Tibial artery (tissue), 4 donors: ENCODE data around the gene ETDB.
"Not testable (repeated sequence)": the region's sequence is repeated elsewhere in the genome, so short reads cannot be mapped to it uniquely, and the experiment has no call there.

ENCODE experiments used
- DNase-seq, 2 donors: peaks; one replicate each; pipeline ENCODE4 v3.0.0-alpha.2; 2019
- H3K27ac ChIP-seq, 2 donors: fragments of 200-600 bp; sonication (generic) in 1 of 2; 1 replicate in 1 of 2; 2 replicates in 1 of 2; pipeline ENCODE4 v1.5.1; 2018 to 2019; ENCODE audit warnings: mild to moderate bottlenecking in 1 of 2
- H3K27me3 ChIP-seq, 2 donors: fragments of 200-600 bp; sonication (generic) in 1 of 2; one replicate each; pipeline versions ENCODE4 v1.5.1 to v1.6.0; 2016 to 2019
- H3K36me3 ChIP-seq, 3 donors: fragments of 200-600 bp; sonication (generic) in 2 of 3; one replicate each; pipeline ENCODE4 v1.5.1; 2016 to 2019; ENCODE audit warnings: mild to moderate bottlenecking in 2 of 3
- H3K4me1 ChIP-seq, 4 donors: fragments of 200-600 bp; sonication (generic) in 2 of 4; 1 replicate in 3 of 4; 2 replicates in 1 of 4; pipeline ENCODE4 v1.5.1; 2016 to 2019
- H3K4me3 ChIP-seq, 2 donors: fragments of 200-600 bp; sonication (generic) in 1 of 2; 1 replicate in 1 of 2; 2 replicates in 1 of 2; pipeline ENCODE4 v1.5.1; 2018 to 2019; ENCODE audit warnings: mild to moderate bottlenecking in 2 of 2
- H3K9me3 ChIP-seq, 3 donors: fragments of 200-600 bp; sonication (generic) in 1 of 3; one replicate each; pipeline ENCODE4 v1.5.1; 2016 to 2019
- intact Hi-C: fragments of 100-400 bp; cut with DNase I; formaldehyde crosslinking; loops from one replicate; pipeline ENCODE4 v1.15.0; 2023; ENCODE audit warnings: low total_unique reads
- TF ChIP-seq, protein P1 (sequence below), 2 experiments: fragments of 200-600 bp in 1 of 2; fragments of 450-650 bp in 1 of 2; IDR thresholded peaks; one replicate each; pipeline ENCODE4 v1.5.1; 2017 to 2019; ENCODE audit warnings: antibody characterized with exemption in 2 of 2, mild to moderate bottlenecking in 1 of 2, moderate library complexity in 1 of 2

The ETDB gene

DNA sequence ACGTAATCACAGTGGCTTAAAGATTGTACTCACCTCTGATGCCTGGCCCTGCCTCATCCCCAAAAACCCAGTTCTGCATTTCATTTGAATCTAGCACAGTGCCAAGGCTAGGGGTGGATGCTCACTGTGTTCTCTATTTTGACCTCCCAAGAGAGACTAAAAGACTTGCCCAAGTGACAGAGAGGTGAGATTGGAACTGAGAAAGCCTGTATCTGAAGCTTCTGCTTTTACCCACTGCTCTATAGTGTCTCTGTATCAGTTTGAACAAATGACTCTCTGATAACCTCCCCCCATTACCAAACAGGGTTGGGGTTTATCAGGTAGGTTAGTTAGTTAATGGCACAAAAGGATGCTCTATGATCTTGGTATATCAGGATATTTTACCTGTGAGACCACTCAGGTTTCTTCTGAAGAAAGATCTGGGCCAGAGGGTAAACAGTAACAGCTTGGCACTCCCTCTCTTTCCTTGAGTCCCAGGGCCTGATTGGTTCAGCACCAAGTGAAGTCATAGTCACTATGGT is at the start of gene ETDB:
Gene ETDB (minus strand): TSS at position 471 of the 521 bp plus-strand sequence. CDS start 1,265 bp downstream, outside the sequence.
- H3K27me3 ChIP-seq, H3K4me1 ChIP-seq, H3K4me3 ChIP-seq, H3K9me3 ChIP-seq, H3K27ac ChIP-seq, intact Hi-C loops, H3K36me3 ChIP-seq, DNase-seq: not testable (repeated sequence)

DNA sequence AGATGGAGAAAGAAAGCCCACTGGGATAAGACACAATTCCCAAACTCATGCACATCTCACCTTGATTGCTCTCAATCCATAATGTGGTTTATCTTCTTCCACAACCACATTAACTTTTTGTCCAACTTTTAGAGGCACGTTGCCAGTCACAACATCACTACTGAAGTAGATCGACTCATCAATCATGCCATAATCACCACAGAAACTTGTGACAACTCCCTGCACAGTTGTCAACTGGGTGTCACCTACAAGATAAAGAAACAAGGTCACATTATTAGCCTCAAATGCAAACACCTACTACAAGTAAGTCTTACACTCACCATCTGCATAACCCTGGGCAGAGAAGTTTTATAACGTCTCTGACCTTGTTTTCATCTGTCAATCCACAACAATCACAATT is 49.2 kb upstream of the ETDB start:
- H3K27ac ChIP-seq, H3K27me3 ChIP-seq, intact Hi-C loops, H3K4me3 ChIP-seq, H3K36me3 ChIP-seq, DNase-seq, H3K9me3 ChIP-seq, H3K4me1 ChIP-seq: not testable (repeated sequence)

DNA sequence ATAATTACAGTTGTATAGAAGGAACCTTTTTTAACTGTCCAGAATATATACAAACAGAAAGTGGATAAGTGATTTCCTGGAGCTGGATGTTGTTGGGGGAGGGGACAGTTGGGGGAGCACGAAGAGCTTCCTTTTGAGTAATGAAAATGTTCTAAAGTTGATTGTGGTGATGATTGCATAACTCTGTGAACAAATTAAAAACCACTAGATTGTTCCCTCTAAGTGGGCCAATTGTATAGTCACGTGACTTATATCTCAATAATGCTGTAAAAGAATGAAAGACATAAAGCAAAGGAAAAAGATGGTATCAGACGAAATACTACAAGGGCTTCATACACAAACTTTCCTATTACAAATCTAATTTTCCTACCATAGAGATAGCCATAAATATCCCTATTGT is 48.2 kb upstream of the ETDB start:
- TF ChIP-seq, protein P1, sequence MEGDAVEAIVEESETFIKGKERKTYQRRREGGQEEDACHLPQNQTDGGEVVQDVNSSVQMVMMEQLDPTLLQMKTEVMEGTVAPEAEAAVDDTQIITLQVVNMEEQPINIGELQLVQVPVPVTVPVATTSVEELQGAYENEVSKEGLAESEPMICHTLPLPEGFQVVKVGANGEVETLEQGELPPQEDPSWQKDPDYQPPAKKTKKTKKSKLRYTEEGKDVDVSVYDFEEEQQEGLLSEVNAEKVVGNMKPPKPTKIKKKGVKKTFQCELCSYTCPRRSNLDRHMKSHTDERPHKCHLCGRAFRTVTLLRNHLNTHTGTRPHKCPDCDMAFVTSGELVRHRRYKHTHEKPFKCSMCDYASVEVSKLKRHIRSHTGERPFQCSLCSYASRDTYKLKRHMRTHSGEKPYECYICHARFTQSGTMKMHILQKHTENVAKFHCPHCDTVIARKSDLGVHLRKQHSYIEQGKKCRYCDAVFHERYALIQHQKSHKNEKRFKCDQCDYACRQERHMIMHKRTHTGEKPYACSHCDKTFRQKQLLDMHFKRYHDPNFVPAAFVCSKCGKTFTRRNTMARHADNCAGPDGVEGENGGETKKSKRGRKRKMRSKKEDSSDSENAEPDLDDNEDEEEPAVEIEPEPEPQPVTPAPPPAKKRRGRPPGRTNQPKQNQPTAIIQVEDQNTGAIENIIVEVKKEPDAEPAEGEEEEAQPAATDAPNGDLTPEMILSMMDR (IDR thresholded peaks at IDR 0.05): no peak
- no peaks in the 10 kb centered on the region for H3K27me3 ChIP-seq
- intact Hi-C loops: no loop called here
- no peak overlapping the region for H3K4me3 ChIP-seq
- no peak for DNase-seq
- H3K27ac ChIP-seq: no peak overlapping the region
- no peaks in the 10 kb centered on the region for H3K36me3 ChIP-seq
- no peaks in the 10 kb centered on the region for H3K9me3 ChIP-seq
- H3K4me1 ChIP-seq: no peaks in the 10 kb centered on the region

DNA sequence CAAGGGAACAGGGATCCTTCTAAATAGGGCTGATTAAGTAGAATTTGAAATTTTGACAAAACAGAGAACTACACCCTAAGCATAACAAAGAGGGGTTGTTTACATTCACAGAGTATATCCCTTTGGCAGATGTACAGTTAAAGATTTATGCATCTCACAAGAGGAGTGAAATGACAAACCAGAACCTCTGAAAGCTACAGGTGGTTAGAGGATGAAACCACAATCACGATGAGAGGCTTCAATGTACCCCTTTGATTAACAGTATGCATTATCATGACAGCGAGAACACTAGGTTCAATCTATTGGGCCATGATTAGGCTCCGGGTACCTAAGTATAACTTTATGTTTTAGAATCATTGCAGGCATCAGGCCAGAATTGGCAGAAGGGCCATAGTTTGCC is 34.4 kb upstream of the ETDB start:
- H3K36me3 ChIP-seq, H3K9me3 ChIP-seq, H3K4me1 ChIP-seq, H3K27me3 ChIP-seq, DNase-seq, H3K27ac ChIP-seq, H3K4me3 ChIP-seq, intact Hi-C loops: not testable (repeated sequence)

DNA sequence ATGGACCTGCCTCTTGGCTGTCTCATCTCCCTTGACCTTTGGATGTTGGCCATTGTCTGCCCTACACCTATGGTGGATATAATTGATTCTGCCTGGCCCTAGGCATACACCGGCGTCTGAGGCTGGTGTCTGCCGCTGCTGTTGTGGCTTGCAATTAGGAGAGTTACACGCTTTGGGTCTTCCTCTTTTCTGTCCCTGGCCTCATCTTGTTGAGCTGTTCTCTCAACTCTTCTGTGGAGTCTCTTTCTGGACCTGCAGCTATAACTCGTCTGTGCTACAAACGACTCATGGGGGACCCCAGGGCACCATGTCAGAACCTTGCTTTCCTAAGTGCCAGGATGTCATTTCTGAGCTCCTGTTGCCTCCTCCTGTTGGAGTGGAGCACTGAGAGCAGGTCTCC is 5.8 kb upstream of the ETDB start:
- H3K27ac ChIP-seq, DNase-seq, H3K9me3 ChIP-seq, H3K4me1 ChIP-seq, H3K4me3 ChIP-seq, H3K27me3 ChIP-seq, intact Hi-C loops, H3K36me3 ChIP-seq: not testable (repeated sequence)

DNA sequence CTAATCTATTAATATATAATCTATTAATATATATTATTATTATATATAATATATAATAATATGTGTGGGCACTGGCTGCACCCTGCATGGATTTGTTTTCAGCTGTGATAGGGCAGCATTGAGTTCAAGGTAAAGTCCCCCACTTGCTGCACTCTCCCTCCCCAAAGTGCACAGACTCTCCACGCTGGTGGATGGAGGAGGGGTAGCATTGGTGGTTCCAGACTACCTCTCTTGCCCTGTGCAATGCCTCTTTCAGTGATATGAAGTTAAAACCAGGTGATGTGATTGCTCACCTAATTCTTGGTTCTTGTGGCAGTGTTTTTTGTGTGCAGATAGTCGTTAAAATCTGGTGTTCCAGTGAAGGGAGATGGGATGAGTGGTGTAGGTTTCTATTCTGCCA is 4.3 kb downstream of the ETDB start:
- intact Hi-C loops, H3K9me3 ChIP-seq, H3K4me1 ChIP-seq, H3K36me3 ChIP-seq, H3K27ac ChIP-seq, DNase-seq, H3K4me3 ChIP-seq, H3K27me3 ChIP-seq: not testable (repeated sequence)

DNA sequence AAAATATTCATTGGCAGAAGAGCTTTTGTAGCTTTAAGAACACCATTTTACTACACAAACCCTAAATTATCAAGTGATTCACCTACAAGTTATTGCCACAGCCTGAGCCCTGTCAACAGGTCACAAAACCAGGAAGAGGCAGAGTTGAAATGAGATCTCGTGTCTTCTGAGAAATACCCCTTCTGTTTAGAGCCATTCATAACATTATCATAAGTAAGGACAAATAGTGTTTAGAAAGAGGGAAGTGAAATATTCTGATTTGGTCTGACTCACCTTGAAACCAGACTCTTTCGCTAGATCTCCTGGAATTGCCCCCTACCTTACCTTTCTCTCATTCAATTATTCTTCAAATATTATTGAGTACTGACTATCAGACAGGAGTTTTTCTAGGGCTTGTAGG is 5.9 kb downstream of the ETDB start:
- no peak overlapping the region for H3K4me3 ChIP-seq
- no peaks in the 10 kb centered on the region for H3K9me3 ChIP-seq
- no peak overlapping the region for H3K27ac ChIP-seq
- no peaks in the 10 kb centered on the region for H3K36me3 ChIP-seq
- H3K4me1 ChIP-seq: no peaks in the 10 kb centered on the region
- DNase-seq: no peak
- no peaks in the 10 kb centered on the region for H3K27me3 ChIP-seq
- TF ChIP-seq, protein P1 (IDR thresholded peaks at IDR 0.05): no peak
- intact Hi-C loops: no loop called here

DNA sequence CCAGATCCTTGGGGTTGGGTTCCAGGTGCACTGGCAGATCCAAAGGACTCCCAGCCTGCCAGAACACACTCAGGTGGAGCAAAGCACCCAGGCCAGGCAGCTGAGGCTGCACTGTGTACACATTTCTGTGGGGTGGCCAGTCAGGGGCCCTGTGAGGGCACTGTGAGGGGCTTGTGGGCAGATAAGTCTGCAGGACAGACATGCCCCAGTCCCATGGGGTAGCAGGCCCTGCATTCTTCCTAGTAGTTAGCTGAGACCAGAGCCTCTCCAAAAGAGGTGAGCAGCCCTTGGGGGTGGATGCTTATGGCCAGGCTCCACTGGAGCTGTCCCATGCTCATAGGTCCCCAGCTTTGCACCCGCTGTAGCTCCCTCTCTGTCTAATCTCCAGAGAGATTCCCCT is 7.6 kb downstream of the ETDB start:
- no peaks in the 10 kb centered on the region for H3K9me3 ChIP-seq
- H3K4me3 ChIP-seq: no peak overlapping the region
- no peak for DNase-seq
- H3K36me3 ChIP-seq: no peaks in the 10 kb centered on the region
- H3K4me1 ChIP-seq: no peaks in the 10 kb centered on the region
- intact Hi-C loops: no loop called here
- no peak overlapping the region for H3K27ac ChIP-seq
- H3K27me3 ChIP-seq: no peaks in the 10 kb centered on the region
- TF ChIP-seq, protein P1 (IDR thresholded peaks at IDR 0.05): no peak
